Measurements from ENCODE around the gene ZFP1.

GRCh38 chr16:75176926-75177325, 28.6 kb downstream of the ZFP1 start:
- no peak for TF ChIP-seq CTCF (IDR thresholded peaks at IDR 0.05; ENCODE audit: poor library complexity)
- TF ChIP-seq EZH2phosphoT487 (IDR thresholded peaks at IDR 0.05; ENCODE audit: low read depth, severe bottlenecking, unreplicated experiment) = no peak
